Fibroblast of pulmonary artery (primary cell): ENCODE data around the gene BNC2.

ENCODE experiments used
- DNase-seq: peaks from one replicate; pipeline ENCODE4 v3.0.0-alpha.2; 2010; ENCODE audit warnings: low read depth
- H3K4me3 ChIP-seq: replicated peaks from 2 replicates; pipeline ENCODE4 v1.5.1; 2011; ENCODE audit warnings: low read depth, mild to moderate bottlenecking, control low read depth, low read length, moderate library complexity
- CTCF ChIP-seq: IDR thresholded peaks from 2 replicates; pipeline ENCODE4 v1.5.1; 2011; ENCODE audit warnings: mild to moderate bottlenecking, control low read depth, low read length, inconsistent platforms; ENCODE audit errors: missing control alignments

The BNC2 gene

GRCh38 chr9:16553869-16554540 lies 316.5 kb downstream of the BNC2 start:
- no peak overlapping the region for H3K4me3 ChIP-seq
- no peak for TF ChIP-seq CTCF
- peak; percentile 84 for DNase-seq

- no peak for TF ChIP-seq CTCF
Observed at GRCh38 chr9:16552252-16552651, 318.2 kb downstream of the BNC2 start.

GRCh38 chr9:16551692-16552091 lies 318.8 kb downstream of the BNC2 start:
- H3K4me3 ChIP-seq = no peak overlapping the region
- TF ChIP-seq CTCF = no peak
- no peak for DNase-seq

More at GRCh38 chr9:16552252-16552651, 318.2 kb downstream of the BNC2 start:
- no peak overlapping the region for H3K4me3 ChIP-seq
- no peak for DNase-seq

- no peak for TF ChIP-seq CTCF
- H3K4me3 ChIP-seq = no peak overlapping the region
- DNase-seq = no peak
Observed at GRCh38 chr9:16545639-16546038, 324.8 kb downstream of the BNC2 start.

GRCh38 chr9:16544842-16545241 lies 325.6 kb downstream of the BNC2 start:
- DNase-seq = no peak

GRCh38 chr9:16543686-16544085 lies 326.8 kb downstream of the BNC2 start:
- TF ChIP-seq CTCF = no peak
- no peak for DNase-seq
- H3K4me3 ChIP-seq = no peak overlapping the region

More at GRCh38 chr9:16544842-16545241, 325.6 kb downstream of the BNC2 start:
- TF ChIP-seq CTCF = no peak
- no peak overlapping the region for H3K4me3 ChIP-seq

GRCh38 chr9:16543225-16543624 lies 327.2 kb downstream of the BNC2 start:
- no peak for TF ChIP-seq CTCF
- H3K4me3 ChIP-seq = no peak overlapping the region
- no peak for DNase-seq
